ENCODE data around the gene ACOX3. TPM values are rescaled to one million over a fixed set of nuclear protein-coding genes. Genes with fewer than 3 reads are reported as not detected.
A peak's percentile ranks its signal among the peaks of the same experiment; 100 is the strongest.

Gene ACOX3
- polyA plus RNA-seq, 3 donors: 3.8 to 16.8 (median 13.3) TPM

DNA sequence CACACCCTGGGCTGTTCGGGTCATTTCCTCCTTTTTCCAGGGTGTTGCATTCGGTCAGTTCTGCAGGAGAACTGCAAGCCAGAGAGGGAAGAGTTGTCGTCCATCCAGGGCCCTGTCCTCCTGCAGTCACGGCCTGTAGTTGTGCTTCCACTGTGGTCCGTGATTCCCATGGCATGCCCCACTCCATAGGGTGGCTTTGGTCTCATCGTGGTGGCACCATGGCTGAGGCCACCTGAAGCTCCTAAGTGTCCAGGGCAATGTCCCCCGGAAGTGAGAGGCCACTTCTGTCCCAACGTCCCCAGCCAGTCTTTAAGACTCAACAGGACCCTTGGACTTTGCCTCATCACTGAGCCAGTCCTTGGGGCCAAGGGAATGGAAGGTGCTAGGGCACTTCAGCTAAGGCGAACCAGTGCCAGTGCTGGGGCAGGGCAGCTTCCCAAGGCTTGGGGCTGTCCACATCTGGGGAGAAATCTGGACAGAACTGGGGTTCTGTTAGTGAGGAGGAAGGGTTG lies 87.3 kb downstream of the ACOX3 start:
- peaks cover 0 to 5% (median 2%) of the 10 kb centered on the region in 3 donors for H3K27me3 Mint-ChIP-seq (ENCODE audit: low read depth in 3 of 3)
- no peaks in the 10 kb centered on the region for H3K36me3 Mint-ChIP-seq
- peaks cover 1 to 2% of the 10 kb centered on the region in 2 donors for H3K4me1 ChIP-seq (ENCODE audit: control insufficient read depth in 1 of 2, insufficient read depth in 2 of 2, low read length in 2 of 2)
- no peak overlapping the region for H3K4me2 ChIP-seq (replicated peaks; ENCODE audit: extremely low read depth, low read length, poor library complexity, severe bottlenecking)
- no peak overlapping the region for H3K4me3 Mint-ChIP-seq
- no peak for TF ChIP-seq CTCF (IDR thresholded peaks at IDR 0.05)
- 89% methylated on average over 9 of the region's 9 CpGs for WGBS (ENCODE audit: insufficient coverage)
- no peaks in the 10 kb centered on the region for H3K79me2 ChIP-seq (ENCODE audit: insufficient read depth, low read length)
- H3K4me1 Mint-ChIP-seq: peaks cover 7% of the 10 kb centered on the region
- no peaks in the 10 kb centered on the region for H4K20me1 ChIP-seq (ENCODE audit: insufficient read depth, low read length)
- H3K9ac ChIP-seq (ENCODE audit: insufficient read depth, low read length, poor library complexity, severe bottlenecking): no peak overlapping the region
- H3K9me3 Mint-ChIP-seq: peaks cover 16 to 22% (median 18%) of the 10 kb centered on the region in 7 donors
- H3K27ac ChIP-seq (ENCODE audit: low read depth in 1 of 2, low read length in 2 of 2): no peak overlapping the region
- DNase-seq: no peak
- intact Hi-C loops (cut with micrococcal nuclease): no loop called here
- no peak overlapping the region for H2AFZ ChIP-seq (ENCODE audit: insufficient read depth, low read depth, low read length, poor library complexity, severe bottlenecking)
- peak overlapping the region in 1 of 7 donors; percentile 70 for H3K27ac Mint-ChIP-seq
- H3K36me3 ChIP-seq (replicated peaks in 1 of 2; ENCODE audit: control insufficient read depth in 1 of 2, insufficient read depth in 2 of 2, low read length in 2 of 2): no peaks in the 10 kb centered on the region
- peaks cover 10 to 20% of the 10 kb centered on the region in 2 donors for H3K9me3 ChIP-seq (replicated peaks in 1 of 2; ENCODE audit: control insufficient read depth in 1 of 2, insufficient read depth in 1 of 2, low read length in 2 of 2)
- no peak overlapping the region for H3K4me3 ChIP-seq (replicated peaks in 1 of 3; ENCODE audit: low read depth in 2 of 3, low read length in 3 of 3)
- H3K27me3 ChIP-seq (ENCODE audit: control insufficient read depth in 2 of 2, insufficient read depth in 2 of 2, low read length in 2 of 2): no peaks in the 10 kb centered on the region

GRCh38 chr4:8352368-8353157 lies 88.0 kb downstream of the ACOX3 start:
- Mint-ChIP-seq H3K27ac (no peak overlapping the region), H3K9me3 (peaks cover 15 to 22% (median 18%) of the 10 kb centered on the region in 7 donors), H3K4me3 (no peak overlapping the region), H3K4me1 (peaks cover 11% of the 10 kb centered on the region), H3K27me3 (ENCODE audit: low read depth in 3 of 3) (peaks cover 0 to 5% (median 2%) of the 10 kb centered on the region in 3 donors), H3K36me3 (no peaks in the 10 kb centered on the region)
- no peaks in the 10 kb centered on the region for H3K27me3 ChIP-seq (ENCODE audit: control insufficient read depth in 2 of 2, insufficient read depth in 2 of 2, low read length in 2 of 2)
- WGBS (ENCODE audit: insufficient coverage): 86% methylated on average over 19 of the region's 20 CpGs
- H3K36me3 ChIP-seq (replicated peaks in 1 of 2; ENCODE audit: control insufficient read depth in 1 of 2, insufficient read depth in 2 of 2, low read length in 2 of 2): no peaks in the 10 kb centered on the region
- H3K4me3 ChIP-seq (replicated peaks in 1 of 3; ENCODE audit: low read depth in 2 of 3, low read length in 3 of 3): no peak overlapping the region
- H3K9me3 ChIP-seq (replicated peaks in 1 of 2; ENCODE audit: control insufficient read depth in 1 of 2, insufficient read depth in 1 of 2, low read length in 2 of 2): peaks cover 10 to 20% of the 10 kb centered on the region in 2 donors
- H4K20me1 ChIP-seq (ENCODE audit: insufficient read depth, low read length): no peaks in the 10 kb centered on the region
- H3K27ac ChIP-seq (ENCODE audit: low read depth in 1 of 2, low read length in 2 of 2): no peak overlapping the region
- no peak for DNase-seq
- no peak overlapping the region for H3K4me2 ChIP-seq (replicated peaks; ENCODE audit: extremely low read depth, low read length, poor library complexity, severe bottlenecking)
- intact Hi-C loops (cut with micrococcal nuclease): no loop called here
- H3K79me2 ChIP-seq (ENCODE audit: insufficient read depth, low read length): no peaks in the 10 kb centered on the region
- H2AFZ ChIP-seq (ENCODE audit: insufficient read depth, low read depth, low read length, poor library complexity, severe bottlenecking): no peak overlapping the region
- H3K9ac ChIP-seq (ENCODE audit: insufficient read depth, low read length, poor library complexity, severe bottlenecking): no peak overlapping the region
- peaks cover 4 to 6% of the 10 kb centered on the region in 2 donors for H3K4me1 ChIP-seq (ENCODE audit: control insufficient read depth in 1 of 2, insufficient read depth in 2 of 2, low read length in 2 of 2)
- no peak for TF ChIP-seq CTCF (IDR thresholded peaks at IDR 0.05)
